OCI-LY3 (cell line): ENCODE results near the gene PLEKHA8.

ENCODE experiments used
- H2AFZ ChIP-seq: fragments of 200-600, 300-600 bp; shearing (Covaris generic); 2 replicates; pipeline ENCODE4 v1.6.0; 2014; ENCODE audit warnings: antibody characterized with exemption, low read depth, low read length
- H3K27ac ChIP-seq: fragments of 200-600, 300-600 bp; sonication (generic); 2 replicates; pipeline ENCODE4 v1.5.1; 2014; ENCODE audit warnings: mild to moderate bottlenecking, low read length, moderate library complexity, mixed read lengths
- H3K27me3 ChIP-seq: fragments of 200-600, 300-600 bp; sonication (generic); 2 replicates; pipeline ENCODE4 v1.6.1; 2014; ENCODE audit warnings: low read depth, low read length, mixed read lengths
- H3K36me3 ChIP-seq: fragments of 200-600, 300-600 bp; sonication (generic); replicated peaks from 2 replicates; pipeline ENCODE3; 2014; ENCODE audit warnings: low read depth, low read length, mixed read lengths
- H3K4me1 ChIP-seq: fragments of 300-600, 200-600 bp; sonication (generic); 2 replicates; pipeline ENCODE4 v1.6.1; 2014; ENCODE audit warnings: low read length, mixed read lengths
- H3K4me2 ChIP-seq: fragments of 200-600, 300-600 bp; sonication (generic); 2 replicates; pipeline ENCODE4 v1.6.1; 2014; ENCODE audit warnings: low read length, mixed read lengths
- H3K4me3 ChIP-seq: fragments of 300-600, 200-600 bp; sonication (generic); 2 replicates; pipeline ENCODE4 v1.5.1; 2014; ENCODE audit warnings: antibody characterized with exemption, mild to moderate bottlenecking, low read length, moderate library complexity
- H3K79me2 ChIP-seq: fragments of 300-600, 200-600 bp; shearing (Covaris generic); 2 replicates; pipeline ENCODE4 v1.6.1; 2014; ENCODE audit warnings: mild to moderate bottlenecking, low read length, mixed read lengths
- H3K9ac ChIP-seq: fragments of 300-600, 200-600 bp; shearing (Covaris generic); 2 replicates; pipeline ENCODE4 v1.6.0; 2014; ENCODE audit warnings: mild to moderate bottlenecking, low read length, moderate library complexity
- H3K9me3 ChIP-seq: fragments of 200-600, 300-600 bp; shearing (Covaris generic); 2 replicates; pipeline ENCODE4 v1.6.1; 2014; ENCODE audit warnings: low read length, mixed read lengths; ENCODE audit not compliant: insufficient read depth
- H4K20me1 ChIP-seq: fragments of 200-600, 300-600 bp; sonication (generic); 2 replicates; pipeline ENCODE4 v1.6.1; 2016; ENCODE audit warnings: low read length, mixed read lengths; ENCODE audit not compliant: insufficient read depth
- EZH2phosphoT487 ChIP-seq: fragments of 200-600 bp; shearing (Covaris generic); IDR thresholded peaks from 2 replicates; pipeline ENCODE4 v1.6.1; 2018; ENCODE audit warnings: antibody characterized with exemption, mixed run types, low read depth
- TF ChIP-seq, protein P1 (sequence below): fragments of 200-600, 300-600 bp; sonication (generic); IDR thresholded peaks from 2 replicates; pipeline ENCODE4 v1.5.1; 2014; ENCODE audit warnings: antibody characterized with exemption, low read length, low read depth

PLEKHA8 gene

GRCh38 chr7:30079880-30080279, 51.7 kb downstream of the PLEKHA8 start:
- H2AFZ ChIP-seq, result no peak overlapping the region
- H3K4me1 ChIP-seq, result no peaks in the 10 kb centered on the region
- no peaks in the 10 kb centered on the region for H4K20me1 ChIP-seq
- no peak overlapping the region for H3K9ac ChIP-seq
- H3K36me3 ChIP-seq, result peaks cover 4% of the 10 kb centered on the region
- TF ChIP-seq EZH2phosphoT487, result no peak
- TF ChIP-seq, protein P1, sequence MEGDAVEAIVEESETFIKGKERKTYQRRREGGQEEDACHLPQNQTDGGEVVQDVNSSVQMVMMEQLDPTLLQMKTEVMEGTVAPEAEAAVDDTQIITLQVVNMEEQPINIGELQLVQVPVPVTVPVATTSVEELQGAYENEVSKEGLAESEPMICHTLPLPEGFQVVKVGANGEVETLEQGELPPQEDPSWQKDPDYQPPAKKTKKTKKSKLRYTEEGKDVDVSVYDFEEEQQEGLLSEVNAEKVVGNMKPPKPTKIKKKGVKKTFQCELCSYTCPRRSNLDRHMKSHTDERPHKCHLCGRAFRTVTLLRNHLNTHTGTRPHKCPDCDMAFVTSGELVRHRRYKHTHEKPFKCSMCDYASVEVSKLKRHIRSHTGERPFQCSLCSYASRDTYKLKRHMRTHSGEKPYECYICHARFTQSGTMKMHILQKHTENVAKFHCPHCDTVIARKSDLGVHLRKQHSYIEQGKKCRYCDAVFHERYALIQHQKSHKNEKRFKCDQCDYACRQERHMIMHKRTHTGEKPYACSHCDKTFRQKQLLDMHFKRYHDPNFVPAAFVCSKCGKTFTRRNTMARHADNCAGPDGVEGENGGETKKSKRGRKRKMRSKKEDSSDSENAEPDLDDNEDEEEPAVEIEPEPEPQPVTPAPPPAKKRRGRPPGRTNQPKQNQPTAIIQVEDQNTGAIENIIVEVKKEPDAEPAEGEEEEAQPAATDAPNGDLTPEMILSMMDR, result no peak
- no peak overlapping the region for H3K4me2 ChIP-seq
- no peaks in the 10 kb centered on the region for H3K79me2 ChIP-seq
- H3K27me3 ChIP-seq, result no peaks in the 10 kb centered on the region
- H3K4me3 ChIP-seq, result no peak overlapping the region
- no peak overlapping the region for H3K27ac ChIP-seq
- no peaks in the 10 kb centered on the region for H3K9me3 ChIP-seq

- H3K4me3 ChIP-seq, result no peak overlapping the region
- no peak overlapping the region for H3K27ac ChIP-seq
- no peaks in the 10 kb centered on the region for H4K20me1 ChIP-seq
- peaks cover 4% of the 10 kb centered on the region for H3K36me3 ChIP-seq
- H3K9ac ChIP-seq, result no peak overlapping the region
- H3K9me3 ChIP-seq, result no peaks in the 10 kb centered on the region
- no peak overlapping the region for H3K4me2 ChIP-seq
- no peaks in the 10 kb centered on the region for H3K4me1 ChIP-seq
- H3K79me2 ChIP-seq, result no peaks in the 10 kb centered on the region
- TF ChIP-seq, protein P1, result no peak
- TF ChIP-seq EZH2phosphoT487, result no peak
- no peaks in the 10 kb centered on the region for H3K27me3 ChIP-seq
- H2AFZ ChIP-seq, result no peak overlapping the region
Measured at GRCh38 chr7:30080818-30081217, 52.6 kb downstream of the PLEKHA8 start.

DNA sequence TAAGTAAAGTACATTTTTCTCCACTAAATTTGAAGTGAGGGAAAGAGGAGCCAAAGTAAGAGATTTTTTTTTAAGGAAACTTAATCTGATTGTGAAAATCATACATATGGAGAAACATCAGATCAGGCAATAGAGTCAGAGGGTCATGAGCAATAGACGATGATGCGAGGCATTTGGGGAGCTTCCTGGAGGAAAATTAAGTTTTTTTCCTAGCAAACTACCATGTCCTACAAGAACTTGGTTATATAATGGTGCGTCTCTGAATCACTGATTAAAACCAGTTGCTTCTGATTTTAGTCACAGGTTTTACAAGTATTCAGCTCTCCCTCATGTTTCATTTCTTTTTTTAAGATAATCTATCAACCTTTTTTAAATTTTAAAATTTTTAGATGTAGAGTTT, 54.5 kb downstream of the PLEKHA8 start:
- Histone ChIP-seq H3K36me3 (peaks cover 4% of the 10 kb centered on the region), H3K27ac (no peak overlapping the region), H4K20me1 (no peaks in the 10 kb centered on the region), H3K4me1 (peaks cover 8% of the 10 kb centered on the region; the same call in 1 of the 2 replicates), H2AFZ (no peak overlapping the region), H3K9ac (no peak overlapping the region), H3K4me3 (no peak overlapping the region), H3K27me3 (no peaks in the 10 kb centered on the region), H3K9me3 (no peaks in the 10 kb centered on the region), H3K79me2 (no peaks in the 10 kb centered on the region), H3K4me2 (no peak overlapping the region)
- TF ChIP-seq EZH2phosphoT487, result no peak
- TF ChIP-seq, protein P1, result no peak

GRCh38 chr7:30083334-30083733, 55.1 kb downstream of the PLEKHA8 start:
- Histone ChIP-seq H4K20me1 (no peaks in the 10 kb centered on the region), H3K27ac (no peak overlapping the region), H3K9ac (no peak overlapping the region), H3K27me3 (no peaks in the 10 kb centered on the region), H2AFZ (no peak overlapping the region), H3K4me1 (peaks cover 10% of the 10 kb centered on the region; the same call in 1 of the 2 replicates), H3K9me3 (no peaks in the 10 kb centered on the region), H3K79me2 (no peaks in the 10 kb centered on the region), H3K4me2 (no peak overlapping the region), H3K36me3 (peaks cover 4% of the 10 kb centered on the region), H3K4me3 (no peak overlapping the region)
- no peak for TF ChIP-seq EZH2phosphoT487
- TF ChIP-seq, protein P1, result no peak
